Activated CD4-positive, alpha-beta T cell treated with anti-CD3 and anti-CD28 coated beads, Interleukin-2, amount 50 U/mL, for 1 hour (primary cell): ENCODE measurements around the gene ZNF33B.
"Not testable (repeated sequence)": the region's sequence is repeated elsewhere in the genome, so short reads cannot be mapped to it uniquely, and the experiment has no call there.

Experiments
- DNase-seq: peaks from one replicate; pipeline ENCODE4 v3.0.0-alpha.2; 2020

Gene ZNF33B

DNA sequence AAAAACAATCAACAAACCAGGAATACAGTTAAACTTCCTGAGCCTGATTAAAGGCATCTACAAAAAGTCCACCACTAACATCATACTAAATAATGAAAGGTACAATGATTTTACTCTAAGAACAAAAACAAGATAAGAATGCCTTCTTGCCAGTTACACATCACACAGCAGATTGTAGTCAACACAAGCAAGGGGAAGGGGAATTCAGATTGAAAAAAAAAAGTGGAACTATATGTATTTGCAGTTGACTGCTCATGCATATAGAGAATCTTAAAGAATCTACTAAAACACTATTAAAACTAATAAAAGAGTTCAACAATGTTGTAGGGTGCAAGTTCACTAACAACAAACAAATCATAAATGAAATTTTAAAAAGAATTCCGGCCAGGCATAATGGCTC is 28.5 kb downstream of the ZNF33B start:
- no peak for DNase-seq

DNA sequence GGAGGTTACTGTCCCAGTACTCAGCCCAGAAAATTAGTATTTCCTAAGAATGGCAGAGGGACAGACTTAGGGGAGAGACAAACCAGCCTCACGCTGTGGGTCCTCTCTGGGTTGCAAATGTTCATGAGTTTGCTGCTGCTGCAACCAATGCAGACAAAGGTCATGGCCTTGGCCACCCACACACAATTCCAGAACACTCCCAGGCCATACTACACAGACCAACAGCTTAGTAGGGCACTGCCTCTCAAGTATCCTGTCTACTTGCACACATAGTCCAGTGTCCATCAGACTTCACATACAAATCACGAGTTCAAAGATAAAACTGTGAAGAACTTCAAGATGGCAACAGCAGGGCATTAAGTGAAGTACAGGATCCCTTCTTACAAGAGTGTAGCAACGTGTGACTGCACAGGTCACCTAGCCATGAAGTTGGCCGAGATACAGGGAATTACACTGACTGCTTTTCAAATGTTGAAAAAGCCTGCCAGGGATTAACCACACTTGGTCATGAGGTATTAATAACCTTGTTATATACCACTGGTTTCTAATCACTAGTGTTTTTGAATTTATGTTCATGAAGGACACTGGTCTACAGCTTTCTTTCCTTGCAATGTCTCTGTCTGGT is 40.0 kb downstream of the ZNF33B start:
- no peak for DNase-seq

DNA sequence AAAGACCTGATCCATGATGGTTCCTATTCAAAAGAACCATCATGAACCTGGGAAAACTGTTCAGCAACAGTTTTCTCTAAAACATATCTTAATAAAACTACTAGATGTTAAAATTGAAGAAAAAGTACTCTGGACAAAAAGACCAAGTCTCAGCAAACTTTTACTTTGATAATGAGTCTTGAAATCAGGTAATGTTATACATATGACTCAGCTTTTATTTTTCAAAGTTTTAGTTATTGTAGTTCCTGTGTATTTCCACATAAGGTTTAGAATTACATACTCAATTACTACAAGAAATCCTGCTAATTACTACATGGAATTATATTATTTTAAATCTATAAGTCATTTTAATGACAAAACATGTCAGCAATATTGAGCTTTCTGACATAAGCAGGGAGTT is 42.2 kb downstream of the ZNF33B start:
- no peak for DNase-seq

DNA sequence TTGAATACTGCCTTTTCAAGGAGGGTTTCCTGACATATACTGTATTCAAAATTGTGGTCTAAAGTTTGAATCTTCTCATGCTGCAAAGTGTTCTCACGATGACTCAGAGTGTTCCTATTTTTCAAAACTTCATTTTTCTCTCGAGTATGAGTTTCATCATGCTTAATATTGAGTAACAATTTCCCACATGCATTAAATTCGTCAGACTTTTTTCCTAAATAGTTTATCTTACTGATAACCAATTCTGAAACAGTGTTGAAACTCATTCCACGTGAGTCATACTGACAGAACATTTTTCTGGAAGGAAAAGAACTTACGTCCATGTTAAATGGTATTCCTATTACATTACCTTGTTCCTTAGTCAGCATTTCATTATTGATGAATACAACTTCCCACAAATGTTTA is 44.1 kb downstream of the ZNF33B start:
- no peak for DNase-seq

DNA sequence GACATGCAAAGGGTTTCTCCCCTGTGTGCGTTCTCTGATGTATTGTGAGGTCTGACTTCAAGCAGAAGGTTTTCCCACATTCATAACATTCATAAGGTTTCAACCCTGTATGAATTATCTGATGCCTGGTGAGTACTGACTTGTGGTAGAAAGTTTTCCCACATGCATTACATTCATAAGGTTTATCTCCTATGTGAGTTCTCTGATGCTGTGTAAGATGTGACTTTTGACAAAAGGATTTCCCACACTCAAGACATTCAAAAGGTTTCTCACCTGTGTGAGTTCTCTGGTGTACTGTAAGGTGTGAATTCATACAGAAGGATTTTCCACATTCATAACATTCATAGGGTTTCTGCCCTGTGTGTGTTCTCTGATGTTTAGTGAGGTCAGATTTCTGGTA is 45.1 kb downstream of the ZNF33B start:
- DNase-seq, result no peak

DNA sequence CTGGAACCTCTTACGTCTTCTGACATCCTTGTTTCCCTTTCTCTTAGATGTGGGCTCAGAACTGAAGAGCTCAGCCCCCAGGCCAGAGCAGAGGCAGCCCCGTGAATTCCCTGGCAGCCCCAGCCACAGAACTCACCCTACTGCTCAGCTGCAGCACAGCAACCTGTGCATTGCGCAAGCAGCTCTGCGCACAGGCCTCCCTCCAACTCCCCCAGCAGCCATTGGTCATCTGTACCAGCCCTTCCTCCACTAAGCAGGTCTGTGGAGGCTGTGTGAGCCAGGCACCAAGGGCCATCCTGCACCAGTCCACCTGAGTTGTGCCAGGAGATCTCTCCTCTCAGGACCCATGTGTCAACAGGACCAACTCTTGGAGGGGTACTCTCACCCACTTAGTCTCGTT is 54.5 kb downstream of the ZNF33B start:
- DNase-seq, result no peak

DNA sequence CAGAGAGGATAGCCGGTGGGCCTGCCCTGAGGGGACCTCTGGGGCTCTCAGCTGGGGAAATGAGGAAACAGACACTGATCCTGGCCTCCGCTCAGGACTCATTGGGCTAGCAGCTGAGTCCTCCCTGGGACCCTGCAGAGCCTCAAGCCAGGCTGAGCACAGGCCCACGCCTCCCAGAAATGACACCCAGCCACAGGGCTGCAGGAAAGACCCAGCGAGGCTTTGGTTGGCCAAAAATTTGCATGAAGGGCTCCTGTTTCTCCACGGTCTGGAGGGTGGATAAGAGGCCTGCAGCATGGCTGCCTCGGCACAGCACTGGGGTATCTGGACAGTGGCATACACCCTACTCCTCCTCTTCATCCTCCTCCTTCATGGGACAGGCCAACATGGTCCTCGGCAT is 60.4 kb downstream of the ZNF33B start:
- no peak for DNase-seq

DNA sequence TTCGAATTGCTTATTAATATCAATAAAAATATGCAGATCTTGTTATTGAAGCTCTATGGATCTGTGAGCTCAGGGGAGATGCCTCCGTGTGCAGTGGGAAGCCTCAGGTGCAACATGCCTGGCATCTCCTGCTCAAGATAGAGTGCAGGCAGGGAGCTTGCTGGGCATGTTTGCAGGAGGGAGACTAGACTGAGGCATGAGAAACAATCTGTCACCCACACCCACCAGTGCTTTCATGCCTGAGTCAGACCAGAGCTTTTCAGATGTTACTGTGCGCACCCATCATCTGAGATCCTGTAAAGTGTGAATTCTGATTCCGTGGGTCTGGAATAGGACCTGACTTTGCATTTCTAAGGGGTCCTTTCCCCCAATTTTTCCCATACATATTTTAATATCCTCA is 62.0 kb downstream of the ZNF33B start:
- DNase-seq, result no peak

DNA sequence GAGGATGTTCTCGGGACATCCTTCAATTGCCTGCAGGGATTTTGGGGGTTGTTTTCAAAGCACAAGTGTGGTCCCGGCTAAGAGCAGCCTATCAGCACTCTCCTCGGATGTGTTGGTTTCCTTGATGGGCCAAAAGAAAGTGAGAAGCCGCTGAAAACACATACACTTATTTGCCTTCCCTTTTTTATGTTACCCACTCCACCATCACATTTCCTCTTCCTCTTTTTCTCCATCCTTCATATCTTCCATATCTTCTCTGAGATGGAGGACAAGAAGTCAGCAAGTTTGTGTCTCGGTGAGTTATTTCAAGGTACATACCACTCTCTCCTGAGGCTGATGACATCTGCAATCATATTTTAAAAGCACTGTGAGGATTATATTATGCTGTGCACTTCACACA is 64.0 kb downstream of the ZNF33B start:
- DNase-seq, result no peak

DNA sequence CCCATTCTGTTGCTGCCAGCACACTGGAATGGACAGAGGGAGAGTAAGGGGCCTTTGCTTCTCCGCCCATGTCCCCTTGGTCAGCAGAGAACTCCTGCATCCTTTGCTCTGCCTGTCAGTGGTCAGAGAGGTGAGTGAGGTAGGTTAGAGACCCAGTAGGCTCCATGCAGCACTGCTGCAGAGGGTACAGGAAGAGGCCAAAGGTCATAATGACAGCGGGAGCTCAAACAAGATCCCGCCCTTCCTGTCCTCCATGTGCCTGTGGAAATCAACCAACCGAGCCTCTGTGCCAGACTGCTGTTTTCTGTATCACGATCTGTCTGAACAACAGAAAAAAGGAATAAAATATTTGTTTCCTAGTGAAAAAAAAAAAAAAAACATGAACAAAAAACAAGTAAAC is 81.4 kb downstream of the ZNF33B start:
- no peak for DNase-seq

DNA sequence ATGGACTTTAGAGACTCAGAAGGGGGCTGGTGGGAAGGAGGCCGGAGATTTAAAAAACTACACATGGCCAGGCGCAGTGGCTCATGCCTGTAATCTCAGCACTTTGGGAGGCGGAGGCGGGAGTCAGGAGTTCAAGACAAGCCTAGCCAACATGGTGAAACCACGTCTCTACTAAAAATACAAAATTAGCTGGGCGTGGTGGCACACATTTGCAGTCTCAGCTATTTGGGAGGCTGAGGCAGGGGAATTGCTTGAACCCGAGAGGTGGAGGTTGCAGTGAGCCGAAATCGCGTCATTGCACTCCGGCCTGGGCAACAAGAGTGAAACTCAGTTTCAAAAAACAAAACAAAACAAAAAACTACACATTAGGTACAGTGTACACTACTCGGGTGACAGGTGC is 84.8 kb downstream of the ZNF33B start:
- not testable (repeated sequence) for DNase-seq

DNA sequence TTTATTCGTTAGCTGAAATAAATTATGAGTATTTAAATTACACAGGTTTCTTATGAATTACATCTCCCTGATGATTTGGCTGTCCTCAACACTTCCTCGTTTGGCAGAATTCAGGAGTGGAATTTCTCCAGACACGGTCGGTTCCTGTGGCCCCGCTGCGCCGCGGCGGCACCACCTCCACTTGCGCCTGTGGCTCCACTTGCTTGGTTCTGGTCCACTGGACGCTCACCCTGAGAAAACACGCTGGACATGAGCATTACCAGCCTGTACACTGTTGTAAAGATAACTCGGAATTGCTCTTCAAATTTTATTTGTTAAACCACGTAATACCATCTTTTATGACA is 85.3 kb downstream of the ZNF33B start:
- DNase-seq, result peak; percentile 5

DNA sequence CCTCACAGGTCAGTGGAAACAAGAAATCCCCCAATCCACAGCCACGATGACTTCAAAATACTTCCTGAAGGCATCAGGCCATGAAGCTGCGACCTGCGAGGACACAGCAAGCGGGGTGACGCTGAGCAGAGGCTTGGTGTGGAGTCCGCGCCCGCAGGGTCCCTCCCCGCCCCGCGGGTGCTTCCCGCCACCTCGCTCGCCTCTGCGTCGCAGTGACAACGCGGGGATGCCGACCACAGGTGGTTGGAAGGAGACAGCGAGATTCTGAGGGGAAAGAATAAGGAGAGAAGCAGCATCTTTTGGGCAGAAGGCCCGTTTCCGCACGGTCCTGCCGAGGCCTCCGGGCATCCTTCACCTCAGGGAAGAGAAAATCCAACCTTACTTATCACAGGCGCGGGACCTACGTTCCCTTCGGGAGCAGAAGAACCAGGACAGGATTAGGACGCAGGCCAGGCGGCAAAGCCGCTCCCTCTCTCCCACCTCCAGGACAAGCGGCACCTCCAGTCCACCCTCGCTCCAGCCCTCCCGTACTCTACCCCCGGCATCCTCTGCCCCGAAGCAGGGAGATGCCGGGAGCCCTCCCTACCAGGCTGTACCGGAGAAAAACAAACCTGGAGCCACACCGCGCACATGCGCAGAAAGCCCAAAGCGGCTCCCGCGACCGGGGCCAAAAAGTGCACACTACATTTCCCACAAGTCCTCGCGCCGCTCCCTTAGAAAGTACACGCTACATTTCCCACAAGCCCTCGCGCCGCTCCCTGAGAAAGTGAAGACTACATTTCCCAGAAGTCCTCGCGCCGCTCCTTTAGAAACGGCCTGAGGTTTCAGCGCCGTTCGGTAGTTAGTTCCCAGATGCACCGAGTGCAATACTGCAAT is 85.9 kb downstream of the ZNF33B start:
- peak; percentile 93 for DNase-seq

DNA sequence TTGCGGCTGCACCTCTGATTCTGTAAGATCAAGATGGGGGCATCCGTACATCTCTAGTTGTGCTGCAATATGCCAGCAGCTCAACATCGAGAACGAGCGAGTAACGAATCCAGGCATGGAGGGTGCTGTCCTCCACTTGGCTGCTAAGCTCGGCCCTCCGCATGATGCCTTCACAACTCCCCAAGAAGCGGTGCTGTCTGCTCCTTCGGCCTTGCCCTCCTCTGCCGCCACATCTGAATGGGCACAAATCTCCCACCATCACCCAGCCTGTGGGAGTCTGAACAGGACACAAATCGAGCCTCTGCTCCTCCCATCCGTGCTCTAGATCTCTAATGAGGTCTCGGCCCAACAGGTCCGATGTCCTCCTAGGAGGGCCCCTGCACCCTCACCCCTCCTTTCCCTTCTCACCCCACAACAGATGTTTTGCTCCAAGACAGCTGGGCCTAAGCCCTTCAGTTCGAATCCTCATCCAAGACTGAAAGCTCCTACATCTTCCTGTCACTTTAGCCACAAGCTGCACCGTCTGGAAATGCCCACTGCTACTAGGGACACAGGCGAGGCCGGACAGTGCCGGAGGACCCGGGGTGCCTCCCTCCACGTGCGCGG is 86.7 kb downstream of the ZNF33B start:
- DNase-seq, result no peak

DNA sequence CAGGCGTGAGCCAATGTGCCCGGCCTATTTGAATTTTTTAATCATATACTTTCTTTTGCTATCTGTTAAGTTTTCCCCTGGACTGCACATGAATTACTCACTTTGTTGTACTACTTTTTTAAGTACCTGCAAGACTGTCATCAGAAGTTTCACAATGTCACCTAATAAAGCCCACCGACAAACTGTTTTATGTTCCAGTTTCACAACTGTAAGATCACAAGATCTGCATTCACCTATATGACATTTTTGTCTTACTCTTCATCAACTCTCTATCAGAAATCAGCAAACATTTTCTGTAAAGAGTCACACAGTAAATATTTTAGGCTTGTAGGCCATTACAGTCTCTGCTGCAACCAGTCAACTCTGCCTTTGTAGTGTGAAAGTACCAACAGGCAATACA is 88.5 kb downstream of the ZNF33B start:
- DNase-seq, result no peak

DNA sequence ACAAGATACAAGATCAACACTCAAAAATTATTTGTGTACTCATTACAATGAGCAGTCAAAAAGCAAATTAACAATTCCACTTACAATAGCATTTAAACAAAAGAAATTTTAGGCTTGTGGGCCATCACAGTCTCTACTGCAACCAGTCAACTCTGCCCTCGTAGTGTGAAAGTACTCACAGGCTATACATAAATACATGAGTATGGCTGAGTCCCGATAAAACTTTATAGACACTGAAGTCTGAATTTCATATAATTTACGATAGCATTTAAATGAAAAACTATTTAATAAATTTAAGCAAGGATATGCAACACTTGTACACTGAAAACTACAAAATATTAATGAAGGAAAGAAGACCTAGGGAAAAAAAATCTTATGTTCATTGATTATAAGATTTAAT is 90.1 kb downstream of the ZNF33B start:
- DNase-seq, result no peak

DNA sequence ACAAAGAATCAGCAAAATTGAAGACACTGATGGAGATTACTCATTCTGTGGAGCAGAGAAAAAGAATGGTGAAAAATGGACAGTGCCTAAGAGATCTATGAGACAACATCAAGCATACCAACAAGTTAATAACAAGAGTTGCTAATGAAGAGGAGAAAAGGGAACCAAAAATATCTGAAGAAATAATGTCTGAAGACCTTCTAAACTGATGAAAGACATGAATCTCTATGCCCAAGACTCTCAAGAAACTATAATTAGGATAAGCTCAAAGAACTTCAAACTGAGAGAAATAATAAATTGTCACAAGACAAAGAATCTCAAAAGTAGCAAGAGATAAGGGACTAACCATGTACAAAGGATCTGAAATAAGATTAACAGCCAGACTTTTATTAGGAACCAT is 93.4 kb downstream of the ZNF33B start:
- DNase-seq, result no peak

DNA sequence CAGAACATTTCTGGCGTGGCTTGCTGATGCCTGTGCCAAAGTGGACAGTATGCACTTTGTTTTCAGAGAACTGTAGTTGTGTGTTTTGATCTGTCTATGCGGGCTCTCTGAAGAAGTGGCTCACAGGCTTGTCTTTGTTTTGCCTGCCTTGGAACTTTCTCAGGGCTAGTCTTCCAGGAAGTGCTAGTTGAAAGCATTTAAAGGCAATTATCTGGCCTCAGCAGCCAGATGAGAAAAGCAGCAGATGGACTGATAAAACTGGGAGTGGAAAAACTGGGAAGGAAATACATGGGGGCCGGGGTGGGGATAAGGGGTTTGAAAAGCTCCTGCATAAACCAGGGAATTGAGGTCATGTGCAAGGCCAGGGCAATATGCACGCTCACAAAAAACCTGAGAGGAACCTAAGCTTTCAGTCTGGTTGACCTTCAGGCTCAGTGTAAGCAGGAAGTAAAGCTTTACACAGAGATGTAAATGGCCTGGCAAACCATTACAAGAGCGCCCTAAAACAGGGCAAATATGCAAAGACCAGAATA is 94.5 kb downstream of the ZNF33B start:
- no peak for DNase-seq
